ENCODE results near the gene DNAJA3.
A peak's percentile ranks its signal among the peaks of the same experiment; 100 is the strongest.

Gene DNAJA3

DNA sequence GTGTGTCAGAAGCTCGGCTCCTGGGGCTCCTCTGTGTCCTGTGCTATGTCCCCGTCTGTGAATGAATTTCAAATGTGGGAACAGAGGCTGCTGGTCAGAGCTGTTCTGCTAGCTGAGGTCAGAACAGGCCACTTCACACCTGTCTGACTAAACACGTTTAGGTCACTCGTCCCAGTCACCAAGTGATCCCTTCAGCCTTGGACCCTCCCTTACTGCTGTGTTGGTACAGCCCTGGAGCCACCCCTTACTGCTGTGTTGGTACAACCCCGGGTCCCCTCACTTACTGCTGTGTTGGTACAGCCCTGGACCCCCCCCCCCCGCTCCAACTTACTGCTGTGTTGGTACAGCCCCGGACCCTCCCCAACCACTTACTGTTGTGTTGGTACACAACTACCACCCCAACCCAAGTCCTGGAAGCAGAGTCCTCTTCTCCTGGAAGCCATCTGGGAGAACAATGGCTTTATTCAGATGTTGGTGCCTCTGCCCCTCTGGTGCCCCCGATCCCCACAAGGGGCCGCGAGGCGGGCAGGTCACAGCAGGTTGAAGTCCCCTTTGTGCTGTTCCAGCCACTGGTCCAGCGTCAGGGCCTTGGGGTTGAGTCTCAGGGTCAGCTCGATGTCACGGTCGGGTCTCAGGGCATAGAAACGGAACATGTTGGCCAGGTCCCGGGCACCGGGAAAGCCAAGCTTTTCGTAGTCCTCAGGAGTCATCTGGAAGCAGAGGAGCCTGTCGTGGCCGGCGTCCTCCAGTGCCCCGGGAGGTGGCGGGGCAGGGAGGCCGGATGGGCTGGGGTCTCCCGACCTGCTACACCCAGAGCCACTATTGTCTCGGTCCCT is 35.8 kb downstream of the DNAJA3 start:
- Histone ChIP-seq H3K36me3 (ENCODE audit: control insufficient read depth in 1 of 2, insufficient read depth in 2 of 2, low read length in 2 of 2) (peaks cover 11 to 49% of the 10 kb centered on the region in 2 donors), H3K27ac (ENCODE audit: low read depth, low read length) (no peak overlapping the region), H3K4me3 (ENCODE audit: low read depth in 1 of 2, low read length in 2 of 2) (no peak overlapping the region), H3K4me1 (ENCODE audit: control insufficient read depth in 1 of 2, insufficient read depth in 2 of 2, low read length in 2 of 2) (no peaks in the 10 kb centered on the region), H3K9me3 (ENCODE audit: control insufficient read depth in 1 of 2, low read length in 2 of 2) (no peaks in the 10 kb centered on the region), H3K27me3 (ENCODE audit: control insufficient read depth in 1 of 2, insufficient read depth in 2 of 2, low read length in 2 of 2) (no peaks in the 10 kb centered on the region), H3K9ac (ENCODE audit: low read depth in 1 of 2, low read length in 2 of 2) (no peak overlapping the region)

- peaks cover 7 to 43% of the 10 kb centered on the region in 2 donors for H3K36me3 ChIP-seq (ENCODE audit: control insufficient read depth in 1 of 2, insufficient read depth in 2 of 2, low read length in 2 of 2)
- no peak overlapping the region for H3K9ac ChIP-seq (ENCODE audit: low read depth in 1 of 2, low read length in 2 of 2)
- H3K9me3 ChIP-seq (ENCODE audit: control insufficient read depth in 1 of 2, low read length in 2 of 2) = no peaks in the 10 kb centered on the region
- no peaks in the 10 kb centered on the region for H3K4me1 ChIP-seq (ENCODE audit: control insufficient read depth in 1 of 2, insufficient read depth in 2 of 2, low read length in 2 of 2)
- no peak overlapping the region for H3K27ac ChIP-seq (ENCODE audit: low read depth, low read length)
- H3K27me3 ChIP-seq (ENCODE audit: control insufficient read depth in 1 of 2, insufficient read depth in 2 of 2, low read length in 2 of 2) = no peaks in the 10 kb centered on the region
- H3K4me3 ChIP-seq (ENCODE audit: low read depth in 1 of 2, low read length in 2 of 2) = no peak overlapping the region
Measured at GRCh38 chr16:4463522-4464163, 38.0 kb downstream of the DNAJA3 start.

- Histone ChIP-seq H3K9ac (ENCODE audit: low read depth in 1 of 2, low read length in 2 of 2) (no peak overlapping the region), H3K4me3 (ENCODE audit: low read depth in 1 of 2, low read length in 2 of 2) (no peak overlapping the region), H3K27ac (ENCODE audit: low read depth, low read length) (no peak overlapping the region), H3K36me3 (ENCODE audit: control insufficient read depth in 1 of 2, insufficient read depth in 2 of 2, low read length in 2 of 2) (peaks cover 7 to 43% of the 10 kb centered on the region in 2 donors), H3K4me1 (ENCODE audit: control insufficient read depth in 1 of 2, insufficient read depth in 2 of 2, low read length in 2 of 2) (no peaks in the 10 kb centered on the region), H3K9me3 (ENCODE audit: control insufficient read depth in 1 of 2, low read length in 2 of 2) (no peaks in the 10 kb centered on the region), H3K27me3 (ENCODE audit: control insufficient read depth in 1 of 2, insufficient read depth in 2 of 2, low read length in 2 of 2) (no peaks in the 10 kb centered on the region)
Measured at GRCh38 chr16:4465977-4466779, 40.5 kb downstream of the DNAJA3 start.

DNA sequence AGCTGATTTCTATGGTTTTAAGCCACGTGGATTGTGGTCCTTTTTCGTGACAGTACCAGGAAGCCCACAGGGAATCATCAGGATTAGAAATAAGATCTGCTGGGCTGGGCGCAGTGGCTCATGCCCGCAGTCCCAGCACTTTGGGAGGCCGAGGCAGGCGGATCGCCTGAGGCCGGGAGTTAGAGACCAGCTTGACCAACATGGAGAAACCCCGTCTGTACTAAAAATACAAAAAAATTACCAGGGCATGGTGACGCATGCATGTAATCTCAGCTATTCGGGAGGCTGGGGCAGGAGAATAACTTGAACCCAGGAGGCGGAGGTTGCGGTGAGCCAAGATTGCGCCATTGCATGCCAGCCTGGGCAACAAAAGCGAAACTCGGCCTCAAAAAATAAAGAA is 42.2 kb downstream of the DNAJA3 start:
- no peak overlapping the region for H3K9ac ChIP-seq (ENCODE audit: low read depth in 1 of 2, low read length in 2 of 2)
- no peak overlapping the region for H3K27ac ChIP-seq (ENCODE audit: low read depth, low read length)
- H3K27me3 ChIP-seq (ENCODE audit: control insufficient read depth in 1 of 2, insufficient read depth in 2 of 2, low read length in 2 of 2) = no peaks in the 10 kb centered on the region
- peaks cover 7 to 37% of the 10 kb centered on the region in 2 donors for H3K36me3 ChIP-seq (ENCODE audit: control insufficient read depth in 1 of 2, insufficient read depth in 2 of 2, low read length in 2 of 2)
- no peaks in the 10 kb centered on the region for H3K9me3 ChIP-seq (ENCODE audit: control insufficient read depth in 1 of 2, low read length in 2 of 2)
- H3K4me1 ChIP-seq (ENCODE audit: control insufficient read depth in 1 of 2, insufficient read depth in 2 of 2, low read length in 2 of 2) = no peaks in the 10 kb centered on the region
- no peak overlapping the region for H3K4me3 ChIP-seq (ENCODE audit: low read depth in 1 of 2, low read length in 2 of 2)

GRCh38 chr16:4468972-4469371 is 43.3 kb downstream of the DNAJA3 start:
- Histone ChIP-seq H3K36me3 (ENCODE audit: control insufficient read depth in 1 of 2, insufficient read depth in 2 of 2, low read length in 2 of 2) (peaks cover 7 to 30% of the 10 kb centered on the region in 2 donors), H3K9ac (ENCODE audit: low read depth in 1 of 2, low read length in 2 of 2) (no peak overlapping the region), H3K27me3 (ENCODE audit: control insufficient read depth in 1 of 2, insufficient read depth in 2 of 2, low read length in 2 of 2) (no peaks in the 10 kb centered on the region)

DNA sequence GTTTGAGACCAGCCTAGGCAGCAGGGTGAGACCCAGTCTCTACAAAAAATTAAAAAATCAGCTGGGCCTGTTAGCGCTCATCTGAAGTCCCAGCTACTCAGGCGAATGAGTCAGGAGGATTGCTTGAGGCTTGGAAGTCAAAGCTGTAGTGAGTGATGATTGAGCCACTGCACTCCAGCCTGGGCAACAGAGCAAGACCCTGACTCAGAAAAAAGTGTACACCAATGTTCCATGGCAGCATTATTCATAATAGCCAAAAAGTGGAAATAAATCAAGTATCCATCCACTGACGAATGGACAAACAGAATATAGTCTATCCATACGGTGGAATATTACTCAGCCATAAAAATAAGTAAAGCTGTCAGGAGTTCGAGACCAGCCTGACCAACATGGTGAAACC is 46.2 kb downstream of the DNAJA3 start:
- no peaks in the 10 kb centered on the region for H3K27me3 ChIP-seq (ENCODE audit: control insufficient read depth in 1 of 2, insufficient read depth in 2 of 2, low read length in 2 of 2)
- H3K27ac ChIP-seq (ENCODE audit: low read depth, low read length) = no peak overlapping the region
- H3K4me1 ChIP-seq (ENCODE audit: control insufficient read depth in 1 of 2, insufficient read depth in 2 of 2, low read length in 2 of 2) = peaks cover 4 to 17% of the 10 kb centered on the region in 2 donors
- H3K36me3 ChIP-seq (ENCODE audit: control insufficient read depth in 1 of 2, insufficient read depth in 2 of 2, low read length in 2 of 2) = peaks cover 2 to 8% of the 10 kb centered on the region in 2 donors
- no peak overlapping the region for H3K9ac ChIP-seq (ENCODE audit: low read depth in 1 of 2, low read length in 2 of 2)
- H3K4me3 ChIP-seq (ENCODE audit: low read depth in 1 of 2, low read length in 2 of 2) = no peak overlapping the region
- H3K9me3 ChIP-seq (ENCODE audit: control insufficient read depth in 1 of 2, low read length in 2 of 2) = no peaks in the 10 kb centered on the region

More at GRCh38 chr16:4468972-4469371, 43.3 kb downstream of the DNAJA3 start:
- H3K27ac ChIP-seq (ENCODE audit: low read depth, low read length) = no peak overlapping the region
- no peak overlapping the region for H3K4me3 ChIP-seq (ENCODE audit: low read depth in 1 of 2, low read length in 2 of 2)
- no peaks in the 10 kb centered on the region for H3K9me3 ChIP-seq (ENCODE audit: control insufficient read depth in 1 of 2, low read length in 2 of 2)
- H3K4me1 ChIP-seq (ENCODE audit: control insufficient read depth in 1 of 2, insufficient read depth in 2 of 2, low read length in 2 of 2) = peaks cover 0 to 3% of the 10 kb centered on the region in 2 donors

- Histone ChIP-seq H3K27me3 (ENCODE audit: control insufficient read depth in 1 of 2, insufficient read depth in 2 of 2, low read length in 2 of 2) (no peaks in the 10 kb centered on the region), H3K4me1 (ENCODE audit: control insufficient read depth in 1 of 2, insufficient read depth in 2 of 2, low read length in 2 of 2) (peaks cover 6 to 27% of the 10 kb centered on the region in 2 donors), H3K36me3 (ENCODE audit: control insufficient read depth in 1 of 2, insufficient read depth in 2 of 2, low read length in 2 of 2) (peaks cover 0 to 5% of the 10 kb centered on the region in 2 donors), H3K9ac (ENCODE audit: low read depth in 1 of 2, low read length in 2 of 2) (no peak overlapping the region), H3K27ac (ENCODE audit: low read depth, low read length) (no peak overlapping the region), H3K9me3 (ENCODE audit: control insufficient read depth in 1 of 2, low read length in 2 of 2) (no peaks in the 10 kb centered on the region), H3K4me3 (ENCODE audit: low read depth in 1 of 2, low read length in 2 of 2) (no peak overlapping the region)
Measured at GRCh38 chr16:4472880-4473279, 47.2 kb downstream of the DNAJA3 start.

DNA sequence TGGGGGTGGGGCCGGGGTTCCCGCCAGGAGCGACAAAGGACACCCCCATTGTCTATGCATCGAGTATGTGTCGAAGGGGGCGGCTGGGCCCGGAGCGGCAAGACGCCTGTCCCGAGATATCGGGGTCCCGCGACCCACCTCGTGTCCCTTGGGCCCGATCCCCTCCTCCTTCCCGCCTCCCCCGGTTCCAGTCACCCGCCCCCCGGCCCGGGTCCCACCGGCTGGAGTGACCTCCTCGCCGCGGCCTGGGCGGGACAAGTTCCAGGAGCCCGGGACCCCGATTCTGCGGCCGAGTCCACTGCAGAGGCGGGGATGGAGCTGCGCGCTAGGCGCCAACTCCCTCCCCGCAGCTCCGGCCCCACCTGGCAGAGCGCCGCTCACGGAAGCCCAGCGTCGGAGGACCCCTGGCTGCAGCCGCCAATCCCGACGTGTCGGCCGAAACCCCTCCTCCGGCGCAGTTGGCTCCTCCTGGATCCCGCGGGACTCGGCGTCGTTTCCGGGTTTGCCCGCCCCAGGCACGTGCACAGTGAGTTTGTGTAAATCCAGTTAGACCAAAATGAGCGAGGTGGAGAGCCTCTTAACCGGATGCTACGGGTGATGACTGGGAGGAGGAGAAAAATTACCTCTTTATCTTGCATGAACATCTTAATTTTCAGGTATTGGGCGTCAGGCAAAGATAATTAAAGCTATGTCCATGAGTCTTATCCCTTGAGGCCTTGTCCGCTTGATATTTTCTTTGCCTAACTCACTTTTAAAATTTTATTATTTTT is 48.7 kb downstream of the DNAJA3 start, which contains the start of gene NMRAL1:
Gene NMRAL1 (minus strand): TSS at position 434 of the 770 bp plus-strand sequence. CDS start 493 bp downstream, outside the sequence.
- H3K36me3 ChIP-seq (ENCODE audit: control insufficient read depth in 1 of 2, insufficient read depth in 2 of 2, low read length in 2 of 2) = no peaks in the 10 kb centered on the region
- H3K4me1 ChIP-seq (ENCODE audit: control insufficient read depth in 1 of 2, insufficient read depth in 2 of 2, low read length in 2 of 2) = peaks cover 9 to 29% of the 10 kb centered on the region in 2 donors
- peak within 1 kb of the TSS; percentile 76 to 82 for H3K4me3 ChIP-seq (ENCODE audit: low read depth in 1 of 2, low read length in 2 of 2)
- no peak within 1 kb of the TSS for H3K27ac ChIP-seq (ENCODE audit: low read depth, low read length)
- peak within 1 kb of the TSS; percentile 60 to 73 for H3K9ac ChIP-seq (ENCODE audit: low read depth in 1 of 2, low read length in 2 of 2)
- H3K27me3 ChIP-seq (ENCODE audit: control insufficient read depth in 1 of 2, insufficient read depth in 2 of 2, low read length in 2 of 2) = no peaks in the 10 kb centered on the region
- H3K9me3 ChIP-seq (ENCODE audit: control insufficient read depth in 1 of 2, low read length in 2 of 2) = no peaks in the 10 kb centered on the region

- Histone ChIP-seq H3K4me1 (ENCODE audit: control insufficient read depth in 1 of 2, insufficient read depth in 2 of 2, low read length in 2 of 2) (peaks cover 9 to 29% of the 10 kb centered on the region in 2 donors), H3K4me3 (ENCODE audit: low read depth in 1 of 2, low read length in 2 of 2) (peak within 1 kb of the TSS; percentile 83 to 86), H3K27ac (ENCODE audit: low read depth, low read length) (peak within 1 kb of the TSS; percentile 88), H3K9ac (ENCODE audit: low read depth in 1 of 2, low read length in 2 of 2) (peak within 1 kb of the TSS; percentile 82), H3K27me3 (ENCODE audit: control insufficient read depth in 1 of 2, insufficient read depth in 2 of 2, low read length in 2 of 2) (no peaks in the 10 kb centered on the region), H3K36me3 (ENCODE audit: control insufficient read depth in 1 of 2, insufficient read depth in 2 of 2, low read length in 2 of 2) (no peaks in the 10 kb centered on the region), H3K9me3 (ENCODE audit: control insufficient read depth in 1 of 2, low read length in 2 of 2) (no peaks in the 10 kb centered on the region)
Measured at GRCh38 chr16:4475880-4476788, 50.5 kb downstream of the DNAJA3 start, which contains the start of gene HMOX2. TSS of gene HMOX2 (plus strand) at chr16:4476398. CDS start at chr16:4505525, 29,127 bp downstream.

All from duodenal mucosa (tissue), 2 donors.